HEK293T (cell line): ENCODE data around the gene CAPN12.

Experiments used
- ARNT ChIP-seq: fragments of 450-650 bp; IDR thresholded peaks from 2 replicates; pipeline ENCODE4 v1.6.1; 2017; ENCODE audit warnings: mild to moderate bottlenecking
- BHLHE40 ChIP-seq: fragments of 450-650 bp; IDR thresholded peaks from 2 replicates; pipeline ENCODE4 v1.6.1; 2016; ENCODE audit warnings: mild to moderate bottlenecking, moderate library complexity, borderline replicate concordance
- FOXK2 ChIP-seq: fragments of 450-650 bp; IDR thresholded peaks from 2 replicates; pipeline ENCODE4 v1.6.1; 2016; ENCODE audit warnings: mild to moderate bottlenecking
- FOXM1 ChIP-seq: fragments of 450-650 bp; IDR thresholded peaks from 2 replicates; pipeline ENCODE4 v1.6.1; 2017; ENCODE audit warnings: mild to moderate bottlenecking, borderline replicate concordance
- NFRKB ChIP-seq: fragments of 450-650 bp; IDR thresholded peaks from 2 replicates; pipeline ENCODE4 v1.6.1; 2016; ENCODE audit warnings: mild to moderate bottlenecking, moderate library complexity
- PKNOX1 ChIP-seq: fragments of 450-650 bp; IDR thresholded peaks from 2 replicates; pipeline ENCODE4 v1.6.1; 2016
- SP1 ChIP-seq: fragments of 450-650 bp; IDR thresholded peaks from 2 replicates; pipeline ENCODE4 v1.6.1; 2017
- SUZ12 ChIP-seq: fragments of 450-650 bp; IDR thresholded peaks from 2 replicates; pipeline ENCODE4 v1.6.1; 2016; ENCODE audit warnings: mild to moderate bottlenecking
- TARDBP ChIP-seq: fragments of 450-650 bp; IDR thresholded peaks from 2 replicates; pipeline ENCODE4 v1.6.1; 2016

- TF ChIP-seq PKNOX1, result no peak
- no peak for TF ChIP-seq BHLHE40
- no peak for TF ChIP-seq ARNT
- no peak for TF ChIP-seq TARDBP
- no peak for TF ChIP-seq SUZ12
- no peak for TF ChIP-seq FOXM1
- no peak for TF ChIP-seq SP1
- no peak for TF ChIP-seq FOXK2
- no peak for TF ChIP-seq NFRKB
Observed at GRCh38 chr19:38701455-38702063, 42.7 kb downstream of the CAPN12 start.
